ENCODE measurements around the gene GCNT1. TPM values are rescaled to one million over a fixed set of nuclear protein-coding genes. Genes with fewer than 3 reads are reported as not detected.

Gene GCNT1
- total RNA-seq, 1 donor from 2014 or later: 9.2 TPM

DNA sequence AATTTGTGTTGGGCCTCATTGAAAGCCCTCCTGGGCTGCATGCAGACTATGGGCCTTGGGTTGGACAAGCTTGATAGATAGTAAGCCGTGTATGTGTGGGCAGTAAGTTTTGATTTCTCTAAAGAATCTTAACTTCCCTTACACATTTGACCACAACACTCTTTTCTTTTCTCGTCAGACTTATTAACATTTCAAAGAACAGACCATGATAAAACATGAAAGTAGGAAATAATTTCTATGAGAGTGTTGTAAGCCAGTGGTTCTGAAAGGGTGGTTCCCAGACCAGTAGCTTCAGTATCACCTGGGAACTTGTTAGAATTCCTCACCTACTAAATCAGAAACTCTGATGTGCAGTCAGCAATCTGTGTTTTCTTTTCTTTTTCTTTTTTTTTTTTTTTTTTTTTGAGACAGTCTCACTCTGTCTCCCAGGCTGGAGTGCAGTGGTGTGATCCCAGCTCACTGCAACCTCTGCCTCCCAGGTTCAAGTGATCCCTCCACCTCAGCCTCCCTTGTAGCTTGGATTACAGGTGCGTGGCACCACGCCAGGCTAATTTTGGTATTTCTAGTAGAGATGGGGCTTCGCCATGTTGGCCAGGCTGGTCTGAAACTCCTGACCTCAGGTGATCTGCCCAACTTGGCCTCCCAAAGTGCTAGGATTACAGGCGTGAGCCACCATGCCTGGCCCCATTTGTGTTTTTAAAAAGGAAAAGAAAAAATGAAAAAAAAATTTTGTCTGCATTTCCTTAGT, 20.0 kb upstream of the GCNT1 start:
- intact Hi-C loops (cut with DNase I): no loop called here
- no peak for ATAC-seq

DNA sequence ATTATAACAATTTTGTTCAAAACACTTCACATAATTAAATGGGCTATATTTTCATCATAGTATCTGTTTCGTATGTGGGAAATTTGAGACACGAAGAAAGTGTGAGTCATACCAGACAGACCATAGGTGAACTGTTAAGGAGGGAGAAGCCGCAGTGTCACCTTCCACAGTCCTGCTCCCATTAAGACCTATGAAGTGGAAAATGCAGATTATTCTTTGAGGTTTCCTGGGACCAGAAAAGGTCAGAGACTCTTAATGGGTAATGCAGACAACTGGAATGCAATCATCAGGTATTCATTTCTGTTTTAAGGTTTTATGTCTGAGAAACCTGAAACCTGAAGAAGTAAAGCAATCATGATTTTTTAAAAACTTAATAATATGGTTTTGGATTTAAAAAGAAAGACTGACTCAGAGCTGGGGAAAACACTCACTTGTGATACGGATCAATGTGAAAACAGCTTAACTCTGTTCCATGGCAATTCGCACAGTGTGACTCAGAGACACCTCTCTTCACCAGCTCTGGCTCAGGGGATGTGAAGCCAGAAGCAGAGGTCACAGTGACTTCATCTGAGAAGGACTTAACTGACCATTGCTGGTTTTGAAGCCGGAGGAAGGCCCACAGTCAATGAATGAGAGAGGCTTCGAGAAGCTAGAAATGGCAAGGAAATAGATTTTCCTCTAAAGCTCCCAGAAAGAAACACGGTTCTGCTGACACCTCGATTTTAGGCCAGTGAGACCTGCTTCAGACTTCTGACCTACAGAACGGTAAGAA, 17.2 kb upstream of the GCNT1 start:
- DNase-seq (ENCODE audit: low spot score) (no peak), ATAC-seq (no peak)
- intact Hi-C loops (cut with DNase I): loop anchor here (10.0 kb wide), 2 partner anchors 213 to 263 kb away; no protein-coding TSS in a partner anchor

More for the DNA sequence above, 20.0 kb upstream of the GCNT1 start:
- no peak for DNase-seq (ENCODE audit: low spot score)

DNA sequence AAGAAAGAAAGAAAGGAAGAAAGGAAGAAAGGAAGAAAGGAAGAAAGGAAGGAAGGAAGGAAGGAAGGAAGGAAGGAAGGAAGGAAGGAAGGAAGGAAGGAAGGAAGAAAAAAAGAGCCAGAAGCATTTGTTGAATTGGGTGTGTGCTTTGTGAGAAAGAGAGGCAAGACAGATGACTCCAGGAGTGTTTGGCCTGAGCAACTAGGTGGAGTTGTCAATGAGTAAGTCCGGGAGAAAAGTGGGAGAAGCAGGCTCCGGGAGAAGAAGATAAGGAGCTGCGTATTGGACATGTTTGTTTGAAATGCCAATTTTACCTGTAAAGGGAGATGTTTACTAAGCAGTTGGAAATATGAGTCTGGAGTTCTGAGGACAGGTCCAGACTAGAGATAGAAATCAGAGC, 15.1 kb upstream of the GCNT1 start:
- intact Hi-C loops (cut with DNase I): loop anchor here (10.0 kb wide), 2 partner anchors 211 to 261 kb away; no protein-coding TSS in a partner anchor

DNA sequence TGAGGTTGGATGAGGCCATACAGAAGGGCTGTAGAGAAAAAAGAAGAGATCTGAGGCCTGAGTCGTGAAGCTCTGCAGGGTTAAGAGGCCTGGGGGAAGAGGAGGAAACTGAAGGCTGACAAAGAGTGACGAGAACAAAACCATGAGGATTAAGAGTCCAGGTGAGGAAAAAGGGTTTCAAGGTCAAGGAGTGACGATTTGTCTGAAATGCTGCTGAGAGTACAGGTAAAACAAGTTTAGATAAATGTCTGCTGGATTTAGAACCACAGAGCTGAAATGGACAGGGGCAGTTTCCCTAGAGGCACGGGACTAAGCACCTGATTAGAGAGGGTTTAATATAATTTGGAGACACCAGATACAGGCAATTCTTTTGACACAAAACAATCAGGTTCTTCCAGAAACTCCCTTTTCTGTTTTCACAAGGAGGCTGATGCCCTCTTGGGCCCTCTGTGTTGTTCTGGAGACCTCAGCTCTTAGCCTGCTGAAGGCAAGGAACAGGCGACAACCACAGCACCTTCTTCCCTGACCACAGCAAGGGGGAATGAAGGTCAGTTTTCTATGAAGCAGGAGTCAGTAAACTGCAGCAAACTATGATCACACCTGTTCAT, 14.6 kb upstream of the GCNT1 start:
- ATAC-seq: no peak
- intact Hi-C loops (cut with DNase I): loop anchor here (10.0 kb wide), 2 partner anchors 210 to 260 kb away; no protein-coding TSS in a partner anchor
- no peak for DNase-seq (ENCODE audit: low spot score)

More for the DNA sequence above, 15.1 kb upstream of the GCNT1 start:
- ATAC-seq: no peak
- no peak for DNase-seq (ENCODE audit: low spot score)

DNA sequence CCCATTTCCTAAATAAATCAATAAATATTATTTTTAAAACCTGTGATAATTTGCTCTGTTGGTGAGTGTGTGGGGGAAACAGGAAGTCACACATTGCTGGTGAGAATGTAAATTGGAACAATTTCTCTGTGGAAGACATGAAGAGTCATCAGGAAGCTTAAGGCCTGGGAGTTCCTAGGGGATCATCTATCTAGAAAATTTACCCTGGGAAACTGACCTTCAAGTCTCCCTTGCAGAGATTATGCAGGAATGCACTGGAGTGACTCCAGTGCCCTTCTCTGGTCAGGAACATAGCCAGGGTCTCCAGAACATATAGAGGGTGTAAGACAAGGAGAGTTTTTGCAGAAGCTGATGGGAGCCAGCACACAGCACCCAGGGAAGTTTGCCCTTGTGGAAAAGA, 13.0 kb upstream of the GCNT1 start:
- ATAC-seq (no peak), DNase-seq (ENCODE audit: low spot score) (no peak)
- intact Hi-C loops (cut with DNase I): loop anchor here (10.0 kb wide), 2 partner anchors 209 to 259 kb away; no protein-coding TSS in a partner anchor

DNA sequence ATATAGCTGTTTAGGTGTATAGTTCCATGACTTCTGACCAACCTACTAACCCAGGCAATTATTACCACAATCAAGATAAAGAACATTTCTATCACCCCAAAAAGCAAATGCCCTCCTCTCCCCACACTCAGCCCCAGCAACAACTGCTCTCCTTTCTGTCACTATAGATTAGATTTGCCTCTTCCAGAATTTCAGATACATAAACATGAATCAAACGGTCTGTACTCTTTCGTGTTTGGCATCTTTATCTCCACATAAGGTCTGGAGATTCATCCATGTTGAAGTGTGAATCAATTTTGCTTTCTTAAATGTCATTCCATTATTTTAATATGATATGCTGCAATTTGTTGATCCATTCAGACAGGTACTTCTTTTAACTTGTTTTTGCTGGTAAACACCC, 10.5 kb upstream of the GCNT1 start:
- intact Hi-C loops (cut with DNase I): loop anchor here (10.0 kb wide), 2 partner anchors 206 to 256 kb away; no protein-coding TSS in a partner anchor
- ATAC-seq (no peak), DNase-seq (ENCODE audit: low spot score) (no peak)

DNA sequence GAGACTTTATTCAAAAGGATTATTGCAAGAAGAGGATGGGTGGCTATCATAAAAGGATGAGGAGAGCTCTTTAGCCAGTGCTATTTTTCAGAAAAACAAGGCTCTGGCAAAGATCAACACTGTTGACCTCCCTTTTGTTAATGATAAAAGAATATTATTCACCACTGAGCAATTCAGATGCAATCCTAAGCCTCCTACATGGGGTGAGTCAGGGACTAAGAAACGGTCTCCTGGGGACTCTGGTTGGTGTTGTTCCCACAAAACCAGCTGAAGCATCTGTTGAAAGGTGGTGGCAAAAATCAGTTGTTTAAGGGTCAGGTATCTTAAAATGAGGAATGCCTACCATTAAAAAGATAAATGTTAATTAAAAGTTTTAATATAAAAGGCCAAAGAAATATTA, 7.7 kb upstream of the GCNT1 start:
- intact Hi-C loops (cut with DNase I): no loop called here
- DNase-seq (ENCODE audit: low spot score) (no peak), ATAC-seq (no peak)

DNA sequence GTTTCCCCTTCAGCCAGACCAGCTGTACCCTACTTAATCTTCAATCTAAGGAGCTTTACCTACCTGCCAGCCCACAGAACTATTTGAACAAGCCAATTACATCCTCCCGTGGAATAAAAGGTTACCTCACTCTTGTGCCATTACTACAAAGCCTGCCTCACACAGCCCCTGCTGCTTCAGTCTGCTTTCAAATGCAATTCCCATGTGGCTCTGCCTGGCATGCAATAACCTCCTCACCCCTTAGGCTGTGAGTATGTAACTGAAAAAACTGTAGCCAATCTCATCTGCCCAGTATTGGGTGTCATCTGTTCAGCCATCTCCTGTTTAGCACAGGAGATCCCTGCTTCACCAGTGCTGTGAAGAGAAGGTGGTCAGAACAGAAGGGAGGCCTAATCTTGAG, 6.1 kb upstream of the GCNT1 start:
- intact Hi-C loops (cut with DNase I): no loop called here
- DNase-seq (ENCODE audit: low spot score) (no peak), ATAC-seq (no peak)

DNA sequence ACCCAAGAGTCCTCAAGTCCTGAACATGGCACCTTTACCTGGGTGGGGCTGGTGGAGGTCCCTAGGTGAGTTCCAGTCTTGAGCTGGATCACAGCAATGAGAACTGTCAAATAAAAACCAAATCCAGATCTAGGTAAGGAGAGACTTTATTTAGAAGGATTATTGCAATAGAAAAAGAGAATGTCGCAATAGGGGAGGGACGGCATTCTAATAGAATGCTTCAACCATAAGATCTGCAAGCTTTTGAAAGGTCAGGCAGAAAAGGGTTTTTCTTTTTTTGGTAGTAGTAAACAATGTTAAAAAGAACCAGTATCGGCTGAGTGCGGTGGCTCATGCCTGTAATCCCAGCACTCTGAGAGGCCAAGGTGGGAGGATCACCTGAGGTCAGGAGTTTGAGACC, 5.2 kb upstream of the GCNT1 start:
- ATAC-seq (no peak), DNase-seq (ENCODE audit: low spot score) (no peak)
- intact Hi-C loops (cut with DNase I): no loop called here

DNA sequence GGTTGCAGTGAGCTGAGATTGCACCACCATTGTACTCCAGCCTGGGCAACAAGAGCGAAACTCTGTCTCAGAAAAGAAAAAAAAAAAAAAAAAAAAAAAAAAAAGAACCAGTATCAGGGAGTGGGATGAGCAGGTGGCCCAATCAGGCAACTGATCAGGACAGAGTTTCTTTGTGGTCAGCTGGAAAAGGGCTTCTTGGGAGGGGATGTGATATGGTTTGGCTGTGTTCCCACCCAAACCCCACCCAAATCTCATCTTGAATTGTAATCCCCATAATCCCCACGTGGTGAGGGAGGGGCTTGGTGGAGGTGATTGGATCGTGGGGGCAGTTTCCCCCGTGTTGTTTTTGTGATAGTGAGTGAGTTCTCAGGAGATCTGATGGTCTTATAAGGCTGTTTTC, 4.7 kb upstream of the GCNT1 start:
- ATAC-seq (no peak), DNase-seq (ENCODE audit: low spot score) (no peak)
- intact Hi-C loops (cut with DNase I): no loop called here

DNA sequence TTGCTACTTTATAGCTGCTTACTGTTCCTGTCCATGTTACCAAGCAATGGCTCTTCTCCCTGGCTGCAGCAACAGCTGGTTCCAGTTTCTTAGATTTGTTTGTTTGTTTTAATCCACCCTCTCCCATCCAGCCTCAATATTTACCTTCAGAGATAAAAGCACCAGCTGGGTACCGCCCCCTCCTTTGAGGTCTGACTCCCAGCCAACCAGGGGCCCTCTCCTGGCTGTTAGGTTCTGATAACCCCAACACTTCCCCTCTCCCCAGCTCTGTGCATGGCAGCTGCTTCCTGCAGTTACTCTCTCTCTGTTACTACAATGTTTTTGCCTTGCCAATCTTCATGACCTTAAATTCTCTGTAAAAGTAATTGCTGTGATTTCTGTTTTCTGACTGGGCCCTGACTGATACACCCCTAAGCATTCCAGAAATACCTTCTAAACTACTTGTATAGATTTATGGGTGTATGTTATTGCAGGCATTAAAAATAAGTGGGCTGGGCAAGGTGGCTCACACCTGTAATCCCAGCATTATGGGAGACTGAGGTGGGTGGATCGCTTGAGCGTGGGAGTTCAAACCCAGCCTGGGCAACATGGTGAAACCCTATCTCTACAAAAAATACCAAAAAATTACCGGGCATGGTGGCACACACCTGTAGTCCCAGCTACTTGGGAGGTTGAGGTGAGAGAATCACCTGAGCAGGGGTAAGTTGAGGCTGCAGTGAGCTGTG, 2.6 kb upstream of the GCNT1 start:
- DNase-seq (ENCODE audit: low spot score) (no peak), ATAC-seq (no peak)
- intact Hi-C loops (cut with DNase I): no loop called here

DNA sequence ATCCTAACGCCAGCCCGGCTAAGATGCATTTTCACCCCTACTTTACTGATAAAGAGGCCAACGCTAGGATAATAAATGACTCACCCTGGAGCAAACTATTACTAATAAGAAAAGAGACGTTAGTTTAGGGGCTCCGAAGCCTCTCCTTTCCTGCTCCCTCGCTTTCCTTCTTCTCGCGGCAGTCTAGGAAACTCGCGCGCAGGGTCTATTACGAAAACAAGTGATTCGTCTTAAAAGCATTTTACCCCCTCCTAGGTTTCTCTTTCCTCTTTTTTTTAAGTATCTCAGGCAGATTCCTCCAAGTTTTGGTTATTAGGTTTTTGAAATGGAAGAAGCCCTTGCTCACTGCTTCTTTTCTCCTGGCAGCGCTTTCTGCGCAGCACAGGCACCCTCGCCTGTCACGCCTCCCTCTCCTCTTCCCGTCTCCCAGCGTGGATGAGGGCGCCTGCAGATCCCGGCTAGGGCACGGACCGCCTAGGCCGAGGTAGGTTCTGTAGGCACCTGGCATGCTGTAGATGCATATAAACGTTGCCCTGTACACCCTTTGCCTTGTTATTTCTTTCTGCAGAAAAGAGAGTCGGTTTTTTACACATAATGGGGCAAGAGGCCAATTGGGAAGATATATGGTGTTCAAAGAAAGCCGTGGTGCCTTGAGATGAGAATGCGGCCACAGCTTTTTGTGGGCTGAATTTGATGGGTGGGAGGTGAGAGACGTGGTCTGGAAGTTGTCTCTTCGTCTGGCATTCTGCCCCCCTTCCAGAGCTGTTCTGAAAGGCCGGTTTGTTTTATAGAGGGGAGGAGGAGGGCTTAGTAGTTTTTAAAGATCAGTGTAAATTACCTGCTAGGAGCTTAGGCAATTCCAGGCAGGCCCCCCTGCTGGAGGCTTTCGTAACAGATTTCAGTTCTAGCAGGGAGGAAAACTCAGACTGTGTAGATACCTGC, 983 bp downstream of the GCNT1 start:
- ATAC-seq (peak; percentile 60), DNase-seq (ENCODE audit: low spot score) (peak; percentile 60)
- intact Hi-C loops (cut with DNase I): no loop called here

DNA sequence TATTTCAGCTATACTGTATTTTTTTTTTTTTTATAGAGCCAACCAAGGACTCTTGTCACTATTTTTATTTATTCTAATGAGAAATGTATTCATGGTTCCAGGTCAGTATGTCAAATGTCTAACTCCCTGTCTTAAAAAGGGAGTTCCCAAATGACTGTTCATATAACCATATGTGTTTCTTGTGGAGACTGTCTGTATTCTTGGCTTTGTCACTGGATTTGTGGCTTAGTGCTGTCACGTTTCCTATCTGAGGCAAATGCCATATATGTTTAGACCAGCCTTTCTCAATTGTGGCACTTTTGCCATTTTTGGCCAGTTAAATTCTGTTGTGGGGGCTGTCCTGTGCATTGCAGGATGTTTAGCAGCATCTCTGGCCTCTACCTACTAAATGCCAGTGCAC, 3.1 kb downstream of the GCNT1 start:
- intact Hi-C loops (cut with DNase I): no loop called here
- ATAC-seq (no peak), DNase-seq (ENCODE audit: low spot score) (no peak)

DNA sequence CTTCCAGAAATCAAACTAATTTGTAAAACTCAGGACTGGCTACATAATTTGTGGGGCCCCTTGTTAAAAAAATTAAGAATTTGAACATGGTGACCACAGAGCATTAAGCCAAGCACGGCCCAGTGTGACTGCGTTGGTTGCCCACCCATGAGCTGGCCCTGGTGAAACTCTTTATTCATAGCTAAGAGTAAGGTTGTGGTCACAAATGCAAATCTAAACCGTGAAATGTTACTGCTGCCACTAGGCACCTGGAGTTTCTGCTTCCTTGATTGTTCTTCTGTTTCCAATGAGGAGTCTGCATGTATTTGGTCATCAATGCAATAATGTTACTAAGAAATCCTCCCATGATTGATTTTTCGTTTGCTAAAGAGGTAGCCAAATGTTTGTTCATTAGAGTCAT, 4.2 kb downstream of the GCNT1 start:
- ATAC-seq (no peak), DNase-seq (ENCODE audit: low spot score) (no peak)
- intact Hi-C loops (cut with DNase I): no loop called here

DNA sequence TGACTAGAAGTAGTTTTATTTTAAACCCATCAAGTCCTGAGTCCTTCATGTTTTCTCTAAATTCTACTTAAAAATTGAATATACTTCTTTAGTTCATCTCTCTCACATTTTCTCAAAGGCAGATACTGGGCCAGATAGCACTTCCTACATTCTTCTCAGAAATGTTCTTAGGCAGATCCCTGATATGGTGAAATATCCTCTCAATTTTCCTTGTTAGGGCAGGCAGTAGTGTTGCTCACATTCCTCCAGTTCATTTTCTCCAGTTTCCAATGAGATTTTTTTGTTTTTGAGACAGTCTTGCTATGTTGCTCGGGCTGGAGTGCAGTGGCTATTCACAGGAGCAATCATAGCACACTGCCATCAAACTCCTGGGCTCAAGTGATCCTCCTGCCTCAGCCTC, 5.7 kb downstream of the GCNT1 start:
- no peak for ATAC-seq
- DNase-seq (ENCODE audit: low spot score): no peak
- intact Hi-C loops (cut with DNase I): no loop called here

DNA sequence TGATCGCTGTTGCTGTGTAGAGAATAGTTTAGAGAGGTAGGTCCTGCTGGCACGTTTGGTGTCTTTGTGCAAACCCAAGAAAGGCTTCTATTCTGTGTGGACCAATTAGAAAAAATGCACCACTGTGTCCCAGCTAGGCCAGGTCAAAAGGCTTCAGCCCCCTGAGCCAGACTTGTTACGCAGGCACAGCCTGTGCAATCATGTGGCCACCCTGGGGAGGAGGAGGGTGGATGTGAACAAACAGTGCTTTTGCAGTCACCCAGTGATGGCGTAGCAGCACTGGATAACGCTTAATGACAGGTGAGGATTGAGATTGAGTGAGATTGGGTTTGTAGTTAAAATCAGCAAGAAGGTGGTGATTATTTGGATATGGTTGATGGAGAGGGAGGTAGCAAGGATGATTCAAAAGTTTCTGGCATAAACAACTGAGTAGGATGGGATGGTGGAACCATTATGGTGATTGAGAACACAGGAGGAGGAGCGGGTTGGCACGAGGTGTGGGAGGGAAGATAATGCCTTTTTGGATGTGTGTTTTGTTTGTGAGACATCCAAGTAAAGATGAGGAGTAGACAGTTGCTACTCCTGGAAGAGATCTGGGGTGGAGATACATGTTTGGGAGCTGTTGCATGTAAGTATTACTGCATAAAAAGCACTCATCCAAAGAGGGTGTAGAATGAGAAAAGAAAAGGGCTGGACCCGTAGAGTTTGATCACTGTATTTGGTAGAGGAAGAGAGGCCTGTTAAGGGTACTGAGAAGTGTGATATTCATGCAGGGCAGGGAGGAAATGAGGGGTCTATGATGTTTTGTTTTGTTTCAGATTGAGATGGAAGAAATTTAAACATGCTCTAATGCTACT, 6.7 kb downstream of the GCNT1 start:
- ATAC-seq (no peak), DNase-seq (ENCODE audit: low spot score) (no peak)
- intact Hi-C loops (cut with DNase I): no loop called here

DNA sequence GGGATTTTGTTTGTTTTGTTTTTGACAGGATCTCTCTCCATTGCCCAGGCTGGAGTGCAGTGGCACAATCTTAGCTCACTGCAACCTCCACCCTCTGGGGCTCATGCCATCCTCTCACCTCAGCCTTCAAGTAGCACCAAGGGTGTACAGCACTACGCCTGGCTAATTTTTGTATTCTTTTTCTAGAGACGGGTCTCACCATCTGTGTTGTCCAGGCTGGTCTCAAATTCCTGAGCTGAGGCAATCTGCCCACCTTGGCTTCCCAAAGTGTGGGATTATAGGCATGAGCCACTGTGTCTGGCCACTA, 7.3 kb downstream of the GCNT1 start:
- DNase-seq (ENCODE audit: low spot score): no peak
- ATAC-seq: no peak
- intact Hi-C loops (cut with DNase I): no loop called here
